Measurements from ENCODE around the gene CEMP1. TPM values are rescaled to one million over a fixed set of nuclear protein-coding genes. Genes with fewer than 3 reads are reported as not detected.

CEMP1 gene
- total RNA-seq, 1 experiment from 2014 or later: 0.94 TPM

- no TSS peak for BruUV-seq (replicated peaks)
- H3K9me3 ChIP-seq (ENCODE audit: insufficient read depth, low read depth): no peaks in the 10 kb centered on the region
- ChIA-PET POLR2A (ENCODE audit: unreplicated experiment) (no interaction called here), CTCF (no interaction called here)
- H3K27me3 ChIP-seq (ENCODE audit: insufficient read depth, low read depth): no peaks in the 10 kb centered on the region
- H3K4me2 ChIP-seq: no peak overlapping the region
- no peak overlapping the region for H3K4me3 ChIP-seq
- H3K79me2 ChIP-seq (ENCODE audit: low read depth): no peaks in the 10 kb centered on the region; the same call in 1 of the 2 replicates
- no peaks in the 10 kb centered on the region for H3K9me2 ChIP-seq (ENCODE audit: insufficient read depth)
- no peak overlapping the region for H3K27ac ChIP-seq
- TF ChIP-seq CTCF (conservative IDR thresholded peaks at IDR 0.05): no peak
- TF ChIP-seq EZH2 (IDR thresholded peaks at IDR 0.05; ENCODE audit: low read depth): no peak
- no peaks in the 10 kb centered on the region for H3K36me3 ChIP-seq (ENCODE audit: low read depth)
- no peak for DNase-seq
- H4K20me1 ChIP-seq (ENCODE audit: insufficient read depth): 0 out of 2 replicates have a peak, but pooled peaks cover 4% of the 10 kb centered on the region
- H3F3A ChIP-seq (ENCODE audit: insufficient read depth, low read depth): no peaks in the 10 kb centered on the region
- H2AFZ ChIP-seq: no peak overlapping the region
- no peaks in the 10 kb centered on the region for H3K4me1 ChIP-seq (replicated peaks; ENCODE audit: insufficient read depth)
- intact Hi-C loops (cut with micrococcal nuclease; ENCODE audit: unreplicated experiment): no loop called here
Measured at GRCh38 chr16:2493605-2494004, 37.6 kb downstream of the CEMP1 start.

- Histone ChIP-seq H3K4me1 (replicated peaks; ENCODE audit: insufficient read depth) (no peaks in the 10 kb centered on the region), H3F3A (ENCODE audit: insufficient read depth, low read depth) (no peaks in the 10 kb centered on the region), H4K20me1 (ENCODE audit: insufficient read depth) (no peaks in the 10 kb centered on the region), H3K9me3 (ENCODE audit: insufficient read depth, low read depth) (no peaks in the 10 kb centered on the region), H3K79me2 (ENCODE audit: low read depth) (no peaks in the 10 kb centered on the region; the same call in 1 of the 2 replicates), H3K27ac (no peak overlapping the region), H3K27me3 (ENCODE audit: insufficient read depth, low read depth) (no peaks in the 10 kb centered on the region), H3K36me3 (ENCODE audit: low read depth) (no peaks in the 10 kb centered on the region), H3K9me2 (ENCODE audit: insufficient read depth) (no peaks in the 10 kb centered on the region), H3K4me2 (no peak overlapping the region), H3K4me3 (no peak overlapping the region), H2AFZ (no peak overlapping the region)
- intact Hi-C loops (cut with micrococcal nuclease; ENCODE audit: unreplicated experiment): no loop called here
- TF ChIP-seq CTCF (conservative IDR thresholded peaks at IDR 0.05) (no peak), EZH2 (IDR thresholded peaks at IDR 0.05; ENCODE audit: low read depth) (no peak)
- POLR2A ChIA-PET (ENCODE audit: unreplicated experiment): no interaction called here
- BruUV-seq (replicated peaks): no TSS peak
- no peak for DNase-seq
- CTCF ChIA-PET: no interaction called here
Measured at GRCh38 chr16:2492292-2492691, 38.9 kb downstream of the CEMP1 start.

GRCh38 chr16:2490190-2491105, 40.8 kb downstream of the CEMP1 start:
- H3K4me3 ChIP-seq: no peak overlapping the region
- H3K27me3 ChIP-seq (ENCODE audit: insufficient read depth, low read depth): no peaks in the 10 kb centered on the region
- no peaks in the 10 kb centered on the region for H3K36me3 ChIP-seq (ENCODE audit: low read depth)
- CTCF ChIA-PET: no interaction called here
- intact Hi-C loops (cut with micrococcal nuclease; ENCODE audit: unreplicated experiment): no loop called here
- POLR2A ChIA-PET (ENCODE audit: unreplicated experiment): no interaction called here
- H3K4me2 ChIP-seq: no peak overlapping the region
- no peak overlapping the region for H2AFZ ChIP-seq
- no peaks in the 10 kb centered on the region for H3K9me2 ChIP-seq (ENCODE audit: insufficient read depth)
- no peaks in the 10 kb centered on the region for H3F3A ChIP-seq (ENCODE audit: insufficient read depth, low read depth)
- no peaks in the 10 kb centered on the region for H3K9me3 ChIP-seq (ENCODE audit: insufficient read depth, low read depth)
- TF ChIP-seq EZH2 (IDR thresholded peaks at IDR 0.05; ENCODE audit: low read depth) (no peak), CTCF (conservative IDR thresholded peaks at IDR 0.05) (no peak)
- H3K27ac ChIP-seq: no peak overlapping the region
- no peaks in the 10 kb centered on the region; the same call in 1 of the 2 replicates for H3K79me2 ChIP-seq (ENCODE audit: low read depth)
- DNase-seq: no peak
- H4K20me1 ChIP-seq (ENCODE audit: insufficient read depth): no peaks in the 10 kb centered on the region
- BruUV-seq (replicated peaks): no TSS peak
- H3K4me1 ChIP-seq (replicated peaks; ENCODE audit: insufficient read depth): no peaks in the 10 kb centered on the region
